ENCODE measurements around the gene BICRA.

DNA sequence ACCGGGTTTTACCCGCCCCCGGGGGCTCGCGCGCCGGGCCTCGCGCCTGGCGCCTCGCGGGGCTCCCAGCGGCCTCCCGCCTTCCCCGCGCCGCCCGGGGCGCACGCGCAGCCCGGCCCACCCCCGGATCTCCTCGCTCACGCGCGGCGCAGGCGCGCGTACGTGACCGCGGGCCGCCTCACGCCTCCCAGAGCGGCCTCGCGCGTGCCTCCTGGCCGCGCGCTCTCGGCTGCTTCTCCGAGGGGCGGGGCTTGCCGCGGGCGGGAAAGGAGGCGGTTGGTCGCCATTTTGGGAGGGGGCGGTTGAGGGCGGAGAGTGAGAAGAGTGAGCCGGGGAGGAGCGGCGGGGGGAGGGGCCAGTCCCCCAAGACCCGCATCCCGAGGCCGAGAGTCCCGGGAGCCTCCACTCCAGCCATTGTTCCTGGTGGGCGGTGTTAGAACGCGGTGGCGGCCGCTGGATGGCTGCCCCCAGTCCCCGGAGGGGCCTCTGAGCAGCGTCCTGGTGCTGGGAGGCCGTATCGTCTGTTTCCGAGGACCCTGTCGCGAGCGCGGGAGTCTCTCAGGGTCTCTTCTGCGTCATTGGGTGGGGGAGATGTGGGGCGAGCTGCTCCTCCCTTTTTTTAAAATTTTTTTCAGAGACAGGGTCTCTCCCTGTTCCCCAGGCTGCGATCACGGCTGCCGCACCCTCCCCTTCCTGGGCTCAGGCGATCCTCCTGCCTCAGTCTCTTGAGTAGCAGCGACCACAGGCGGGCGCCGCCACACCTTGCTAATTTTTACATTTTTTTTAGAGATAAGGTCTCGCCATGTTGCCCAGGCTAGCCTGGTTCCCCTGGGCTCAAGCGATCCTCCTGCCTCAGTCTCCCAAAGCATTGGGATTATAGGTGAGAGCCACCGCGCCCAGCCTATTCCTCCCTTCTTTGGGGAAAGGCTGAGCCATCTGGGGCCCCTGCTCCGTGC lies 35.6 kb upstream of the BICRA start, which contains the start of gene ZNF541:
- TF ChIP-seq, protein P1, sequence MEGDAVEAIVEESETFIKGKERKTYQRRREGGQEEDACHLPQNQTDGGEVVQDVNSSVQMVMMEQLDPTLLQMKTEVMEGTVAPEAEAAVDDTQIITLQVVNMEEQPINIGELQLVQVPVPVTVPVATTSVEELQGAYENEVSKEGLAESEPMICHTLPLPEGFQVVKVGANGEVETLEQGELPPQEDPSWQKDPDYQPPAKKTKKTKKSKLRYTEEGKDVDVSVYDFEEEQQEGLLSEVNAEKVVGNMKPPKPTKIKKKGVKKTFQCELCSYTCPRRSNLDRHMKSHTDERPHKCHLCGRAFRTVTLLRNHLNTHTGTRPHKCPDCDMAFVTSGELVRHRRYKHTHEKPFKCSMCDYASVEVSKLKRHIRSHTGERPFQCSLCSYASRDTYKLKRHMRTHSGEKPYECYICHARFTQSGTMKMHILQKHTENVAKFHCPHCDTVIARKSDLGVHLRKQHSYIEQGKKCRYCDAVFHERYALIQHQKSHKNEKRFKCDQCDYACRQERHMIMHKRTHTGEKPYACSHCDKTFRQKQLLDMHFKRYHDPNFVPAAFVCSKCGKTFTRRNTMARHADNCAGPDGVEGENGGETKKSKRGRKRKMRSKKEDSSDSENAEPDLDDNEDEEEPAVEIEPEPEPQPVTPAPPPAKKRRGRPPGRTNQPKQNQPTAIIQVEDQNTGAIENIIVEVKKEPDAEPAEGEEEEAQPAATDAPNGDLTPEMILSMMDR (conservative IDR thresholded peaks at IDR 0.05; ENCODE audit: low read depth, low read length) = no peak
- TF ChIP-seq EZH2 (IDR thresholded peaks at IDR 0.05; ENCODE audit: borderline replicate concordance, low read depth, low read length, poor library complexity, severe bottlenecking) = no peak
